Fibroblast of skin of right biceps (primary cell): ENCODE data around the gene GALNT14.

Experiments
- DNase-seq: peaks from one replicate; pipeline ENCODE4 v3.0.0-alpha.2; 2013

GALNT14 gene

DNA sequence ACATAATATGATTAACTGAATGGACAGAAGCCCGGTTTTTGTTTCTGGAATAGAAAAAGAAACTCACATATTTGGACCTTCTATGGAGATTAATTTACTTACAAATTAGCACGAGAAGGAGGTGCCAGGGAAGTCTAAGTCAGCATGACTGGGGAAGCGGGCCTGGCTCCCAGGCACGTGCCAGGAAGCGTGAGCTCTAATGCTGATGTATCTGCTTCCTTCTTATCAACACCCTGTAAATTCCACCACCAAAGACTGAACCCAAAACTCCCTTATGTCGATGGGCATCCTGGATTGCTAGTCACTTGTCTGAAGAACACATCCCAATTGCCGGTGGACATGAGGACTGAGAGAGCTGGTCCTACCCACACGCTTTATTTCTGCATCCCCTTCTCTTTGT is 134.5 kb downstream of the GALNT14 start:
- DNase-seq: no peak

DNA sequence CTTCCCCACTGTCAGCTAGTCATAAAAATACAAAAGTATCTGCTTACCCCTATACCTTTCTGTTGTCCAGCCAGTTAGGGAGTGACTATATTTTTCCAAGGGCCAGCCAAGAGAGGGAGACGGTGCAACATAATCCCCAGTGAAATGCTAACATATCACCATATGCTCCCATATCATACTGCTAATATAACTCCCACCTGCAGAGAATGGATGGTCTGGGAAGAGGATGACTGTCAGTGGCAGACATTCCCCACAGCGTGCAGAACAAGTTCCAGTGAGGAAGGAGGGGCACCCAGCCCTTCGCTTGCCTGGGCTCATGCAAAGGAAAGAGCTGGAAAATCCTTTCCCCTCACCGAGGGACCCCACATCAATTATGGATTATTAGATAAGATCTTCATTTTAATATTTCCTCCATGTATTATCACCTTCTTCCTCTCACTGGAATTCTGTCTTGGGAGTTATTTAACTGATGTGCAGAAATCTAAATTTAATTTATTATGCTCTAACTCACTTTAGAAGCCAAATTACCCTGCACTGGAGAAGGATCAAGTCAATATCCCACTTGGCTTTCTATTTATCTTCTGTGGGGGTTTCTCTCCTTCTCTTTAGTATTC is 135.6 kb downstream of the GALNT14 start:
- DNase-seq: no peak

DNA sequence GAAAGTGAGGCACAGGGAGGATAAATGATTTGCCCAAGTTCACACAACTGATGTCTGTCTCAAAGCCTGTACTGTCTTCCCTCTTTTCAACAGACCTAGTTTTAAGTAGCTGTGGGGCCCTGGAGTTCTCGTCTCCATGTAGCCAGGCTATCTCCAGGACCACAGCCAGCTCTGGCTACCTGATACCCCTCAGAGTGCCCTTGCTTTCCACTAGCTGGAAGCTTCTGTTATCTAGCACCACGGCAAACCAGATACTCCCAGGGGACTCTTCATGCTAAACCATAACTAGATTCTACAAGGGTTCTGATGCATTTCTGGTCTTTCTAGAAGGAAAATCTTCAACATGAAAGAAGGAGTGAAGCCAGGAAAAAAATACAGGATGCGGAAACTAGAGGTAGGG is 137.3 kb downstream of the GALNT14 start:
- no peak for DNase-seq

DNA sequence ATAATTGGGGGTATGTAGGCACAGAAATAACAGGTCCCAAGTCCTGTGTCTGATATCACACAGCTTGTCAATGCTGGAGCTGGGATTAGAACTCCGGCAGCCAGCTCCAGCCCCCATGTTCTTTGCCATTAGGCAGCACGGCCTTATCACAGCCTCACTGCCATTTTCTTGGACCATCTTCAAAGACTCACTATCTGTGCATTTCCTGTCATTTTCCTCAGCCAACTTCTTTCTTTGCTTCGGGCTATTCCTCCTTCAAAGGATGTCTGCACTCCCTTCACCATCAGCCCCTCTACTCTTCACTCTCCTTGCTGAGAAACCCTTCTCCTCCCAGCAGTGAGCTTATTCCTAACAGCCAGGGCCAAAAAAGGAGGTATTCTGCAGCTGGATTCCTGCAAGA is 139.6 kb downstream of the GALNT14 start:
- no peak for DNase-seq

DNA sequence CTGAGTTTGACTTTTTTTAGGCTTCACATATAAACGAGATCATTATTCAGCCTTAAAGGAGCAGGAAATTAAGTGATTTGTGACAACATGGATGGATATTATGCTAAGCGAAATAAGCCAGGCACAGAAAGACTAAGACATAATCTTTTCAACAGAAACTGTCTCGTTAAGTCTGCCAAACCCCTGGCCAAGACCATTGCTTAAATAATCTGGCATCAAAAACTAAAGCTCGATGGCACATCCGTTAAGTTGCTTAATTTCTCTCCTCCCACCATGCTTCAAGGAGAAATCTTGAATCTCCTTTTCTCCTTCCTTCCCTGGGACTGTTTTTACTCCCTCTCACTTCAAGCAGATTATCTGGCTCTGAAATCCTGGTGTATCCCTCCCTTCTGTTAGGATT is 140.3 kb downstream of the GALNT14 start:
- DNase-seq: no peak

DNA sequence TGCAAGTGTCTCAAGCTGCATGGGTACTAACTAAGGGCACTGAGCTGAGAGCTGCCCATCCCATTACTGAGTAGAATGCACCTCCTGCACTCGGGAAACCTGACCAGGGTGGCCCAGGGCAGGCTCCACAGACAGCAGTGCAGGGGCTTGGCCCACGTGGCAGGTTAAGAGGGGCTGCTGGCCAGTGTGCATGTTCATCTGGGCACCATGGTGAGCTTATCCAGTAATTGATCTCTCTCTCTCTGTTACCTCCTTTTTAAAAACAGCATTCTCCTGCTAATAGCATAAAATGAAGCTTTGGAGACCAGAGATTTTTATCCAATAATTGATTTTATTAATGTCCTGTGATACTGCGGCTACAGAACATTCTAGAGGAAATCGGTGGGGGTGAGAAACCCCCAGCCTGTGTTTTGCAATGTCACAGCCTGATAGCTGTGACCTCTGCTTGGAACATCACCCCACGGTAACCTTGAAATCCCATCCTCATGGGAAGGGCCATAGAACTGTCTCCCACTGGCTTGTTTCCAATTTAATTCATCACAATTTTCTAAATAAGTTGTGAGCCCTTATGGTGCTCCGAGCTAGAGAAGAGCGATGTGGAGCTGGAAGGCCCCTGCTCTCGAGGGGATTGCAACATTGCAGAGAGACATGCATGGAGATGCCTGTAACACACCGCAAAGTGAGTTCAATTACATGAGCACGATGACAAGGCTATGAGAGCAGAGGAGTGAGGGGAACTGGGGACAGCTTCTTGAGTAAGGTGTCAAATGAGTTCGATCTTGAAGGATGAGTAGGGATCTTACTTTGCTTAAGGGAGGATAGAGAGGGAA is 143.8 kb downstream of the GALNT14 start:
- no peak for DNase-seq

DNA sequence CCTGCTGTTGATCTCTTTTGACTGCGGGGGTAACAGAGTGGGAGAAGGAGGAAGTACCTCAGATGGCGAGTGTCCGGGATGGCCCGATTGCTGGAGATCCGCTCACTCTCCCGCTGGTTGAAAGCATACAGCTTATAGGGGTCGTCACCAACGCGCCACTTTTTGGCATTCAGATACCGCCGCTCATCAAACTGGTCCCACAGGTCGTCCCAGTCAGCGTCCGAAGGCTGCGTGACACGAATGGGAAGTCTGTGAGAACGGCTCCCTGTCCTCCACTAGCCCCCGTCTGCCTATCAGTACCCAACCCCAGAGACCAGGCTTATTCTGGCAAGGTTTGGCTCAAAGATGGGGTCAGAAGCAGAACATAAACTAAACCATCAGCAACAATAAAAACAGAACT is 145.5 kb downstream of the GALNT14 start:
- no peak for DNase-seq

DNA sequence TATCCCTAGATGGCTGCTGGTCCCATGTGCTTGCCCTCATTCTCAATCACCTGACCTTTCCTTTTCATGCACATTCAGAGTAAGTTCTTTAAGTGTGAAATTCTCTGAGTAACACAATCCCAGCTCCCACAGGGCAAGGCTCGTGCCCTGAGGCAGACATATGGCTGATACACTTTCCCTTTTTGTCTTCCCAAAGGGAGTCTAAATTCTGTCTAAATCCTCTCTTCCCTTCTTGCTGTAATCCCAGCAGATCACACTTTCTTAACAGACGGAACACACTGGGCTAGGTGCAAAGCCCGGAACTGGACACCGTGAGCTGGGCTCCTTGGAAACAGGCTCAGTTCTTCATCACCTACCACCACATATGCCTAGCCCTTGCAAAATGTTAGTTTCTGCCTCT is 147.6 kb downstream of the GALNT14 start:
- DNase-seq: no peak

DNA sequence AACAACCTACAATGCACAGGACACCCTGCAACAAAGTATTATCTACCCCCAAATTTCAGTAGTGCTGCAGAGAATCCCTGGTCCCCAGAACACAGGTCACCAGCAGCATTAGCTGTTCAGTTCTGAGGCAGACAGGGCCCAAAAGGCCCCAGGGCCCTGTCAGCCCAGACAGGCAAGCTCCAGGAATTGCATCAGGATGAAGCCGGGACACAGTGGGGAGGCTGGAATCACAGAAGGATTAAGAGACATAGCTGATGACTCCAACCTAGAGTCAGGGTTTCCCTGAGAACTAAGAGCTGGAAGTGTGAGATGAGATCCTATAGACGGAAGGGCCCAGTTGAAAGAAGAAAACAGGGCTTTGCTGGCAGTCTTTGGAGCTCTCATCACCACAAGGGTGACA is 148.1 kb downstream of the GALNT14 start:
- DNase-seq: no peak

DNA sequence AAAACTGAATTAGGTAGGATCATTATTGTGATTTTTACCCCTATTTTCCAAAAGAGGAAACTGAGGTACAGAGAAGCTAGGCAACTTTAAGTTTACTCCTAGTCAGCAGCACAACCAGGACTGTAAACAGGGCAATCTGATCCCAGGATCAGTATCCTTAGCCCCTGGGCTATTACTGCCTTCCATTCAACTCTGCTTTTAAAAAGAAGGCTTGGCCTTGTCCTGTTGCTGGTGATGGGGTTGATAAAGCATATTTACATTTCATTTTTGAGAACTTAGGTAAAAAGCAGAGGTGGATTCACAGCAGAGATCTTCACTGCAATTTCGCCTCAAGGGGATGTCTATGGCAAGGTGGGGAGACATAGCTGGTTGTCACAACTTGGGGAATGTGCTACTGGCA is 148.5 kb downstream of the GALNT14 start:
- no peak for DNase-seq

DNA sequence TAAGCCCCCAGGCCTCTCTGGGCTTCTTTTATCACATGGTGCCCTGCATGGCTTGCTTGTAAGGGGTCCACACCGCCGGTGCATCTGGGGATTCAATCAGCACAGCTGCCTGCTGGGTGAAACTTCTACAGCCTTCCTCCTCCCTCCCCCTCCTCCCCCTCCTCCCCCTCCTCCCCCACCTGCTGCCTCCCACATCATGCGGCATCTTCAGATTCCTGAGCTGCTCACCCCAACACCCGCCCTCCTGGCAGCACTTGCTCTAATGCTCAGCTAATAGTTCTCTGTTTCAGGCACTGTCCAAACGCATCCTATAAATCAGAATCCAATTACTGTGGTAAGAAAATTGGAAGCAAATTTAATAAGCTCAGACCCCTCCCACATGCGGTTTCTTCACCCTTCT is 150.7 kb downstream of the GALNT14 start:
- no peak for DNase-seq

DNA sequence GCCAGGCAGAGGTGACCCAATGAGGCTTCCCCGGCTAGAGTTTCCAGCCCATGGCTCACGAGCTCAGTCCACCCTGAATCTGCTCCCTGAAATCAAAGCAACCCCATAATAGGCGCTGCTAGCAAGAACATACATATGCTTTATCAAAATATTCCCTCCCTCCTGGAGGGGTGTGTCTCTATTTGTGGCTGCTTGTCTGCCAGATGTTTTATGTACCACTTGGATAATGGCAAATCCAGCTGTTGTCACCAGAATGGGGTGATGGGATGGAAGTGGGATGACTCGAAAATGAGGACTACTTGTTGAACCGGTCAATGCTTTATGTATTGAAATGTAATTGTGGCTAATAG is 152.0 kb downstream of the GALNT14 start:
- DNase-seq: no peak

DNA sequence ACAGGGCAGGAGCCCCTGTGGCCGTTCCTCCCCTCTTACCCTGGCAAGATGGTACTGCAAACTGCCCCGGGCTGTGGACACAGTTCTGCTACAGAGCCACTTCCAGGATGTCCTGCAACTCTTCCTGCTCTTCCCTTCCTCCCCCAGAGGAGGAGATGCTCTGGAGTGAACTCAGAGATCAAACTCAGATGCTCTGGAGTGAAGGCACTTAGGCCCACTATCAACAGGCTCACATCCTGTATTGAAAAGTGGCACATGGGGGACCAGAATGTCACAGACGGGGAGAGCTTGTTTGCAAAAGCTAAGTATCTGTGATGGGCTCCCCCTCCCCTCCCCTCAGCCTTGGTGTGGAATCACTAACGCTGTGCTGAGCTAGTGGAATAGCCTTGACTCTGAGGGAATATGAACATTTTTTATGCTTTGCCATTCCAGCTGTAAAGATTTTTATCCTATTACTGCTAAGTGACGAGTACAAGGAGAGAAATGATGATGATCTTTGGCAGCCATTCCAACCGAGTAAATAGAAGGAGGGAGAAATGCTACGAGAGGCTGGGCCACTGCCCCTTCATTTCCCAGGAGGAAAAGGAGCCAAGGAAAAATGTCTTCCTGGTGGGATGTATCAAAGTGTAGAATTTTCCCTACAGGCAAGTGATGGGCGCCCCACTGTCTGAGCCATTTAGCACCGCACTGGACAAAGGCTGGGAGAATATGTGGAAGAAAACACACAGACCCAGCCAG is 152.6 kb downstream of the GALNT14 start:
- DNase-seq: peak; percentile 23

DNA sequence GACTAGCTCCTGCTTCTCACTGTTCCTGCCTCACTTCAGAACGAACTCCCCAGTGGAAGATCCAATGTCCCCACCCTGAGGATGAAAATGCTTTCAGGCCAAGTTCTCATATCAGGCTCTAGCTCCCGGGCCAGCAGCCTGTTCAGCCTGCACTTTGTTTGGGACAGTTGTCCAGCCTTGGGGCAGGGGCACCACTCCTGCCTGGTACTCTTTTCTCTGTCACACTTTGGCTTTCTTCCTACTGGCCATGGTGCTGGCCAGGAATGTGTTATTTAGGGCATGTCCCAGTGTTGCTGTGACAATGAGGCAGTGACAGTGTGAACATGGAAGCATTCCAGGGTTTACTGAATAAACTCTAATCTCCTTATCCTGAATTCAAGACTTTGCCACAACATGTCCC is 154.1 kb downstream of the GALNT14 start:
- no peak for DNase-seq

DNA sequence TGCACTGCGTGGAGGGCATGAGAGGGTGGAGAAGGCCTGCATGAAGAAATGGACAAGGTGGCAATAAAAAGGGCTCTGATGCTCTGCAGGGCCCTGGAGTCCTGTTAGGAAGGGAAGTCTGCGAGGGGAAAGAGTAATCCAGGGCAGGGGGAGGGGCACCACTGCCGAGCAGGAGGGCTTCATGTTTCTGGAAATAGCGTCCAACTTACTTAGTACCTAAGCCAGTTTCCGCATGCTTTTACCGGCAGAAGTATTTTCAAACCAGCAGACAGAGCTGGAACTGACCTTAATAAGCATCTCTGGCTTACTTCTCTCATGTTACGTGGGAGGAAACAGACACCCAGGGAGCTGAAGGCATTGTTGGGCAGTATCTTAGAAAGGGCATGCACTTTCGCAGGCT is 156.7 kb downstream of the GALNT14 start:
- no peak for DNase-seq

DNA sequence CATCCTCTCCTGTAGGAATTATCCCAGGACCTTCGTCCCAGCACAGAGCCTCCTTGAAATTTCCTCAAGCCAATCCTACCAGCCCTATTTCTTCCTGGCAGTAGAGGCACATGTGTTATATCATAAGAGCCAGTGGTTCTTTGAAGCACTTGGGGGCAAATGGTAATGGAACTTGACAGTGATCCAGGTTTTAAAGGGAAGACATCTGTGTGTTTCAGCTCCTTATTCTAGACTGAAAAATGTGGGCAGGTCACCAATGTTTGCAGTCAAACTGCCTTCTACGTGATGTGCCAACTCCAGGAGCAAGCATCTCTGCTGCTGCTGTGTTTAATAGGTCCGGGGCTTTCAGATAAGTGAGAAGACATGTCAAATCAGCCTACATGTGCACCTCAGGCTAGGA is 157.1 kb downstream of the GALNT14 start:
- peak; percentile 24 for DNase-seq

DNA sequence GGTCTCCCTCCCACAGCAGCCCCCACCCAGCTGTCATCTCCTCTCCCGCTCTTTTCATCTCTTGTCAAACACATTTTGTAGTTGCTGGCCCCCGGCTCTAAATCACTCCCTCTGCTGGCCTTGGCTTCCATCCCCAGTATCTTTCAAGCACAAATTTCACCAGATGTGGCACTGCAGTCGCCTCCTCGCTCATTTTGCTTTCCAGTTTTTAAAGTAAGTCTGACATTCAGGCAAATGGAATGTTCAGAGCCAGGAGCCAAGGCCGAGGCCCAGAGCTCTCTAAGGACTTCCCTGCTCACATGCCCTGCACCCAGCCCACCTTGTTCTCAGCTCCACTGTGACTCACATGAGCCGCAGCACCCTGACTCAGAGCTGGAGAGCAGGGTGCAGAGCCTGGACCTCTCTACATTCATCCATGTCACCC is 158.4 kb downstream of the GALNT14 start:
- peak; percentile 91 for DNase-seq

DNA sequence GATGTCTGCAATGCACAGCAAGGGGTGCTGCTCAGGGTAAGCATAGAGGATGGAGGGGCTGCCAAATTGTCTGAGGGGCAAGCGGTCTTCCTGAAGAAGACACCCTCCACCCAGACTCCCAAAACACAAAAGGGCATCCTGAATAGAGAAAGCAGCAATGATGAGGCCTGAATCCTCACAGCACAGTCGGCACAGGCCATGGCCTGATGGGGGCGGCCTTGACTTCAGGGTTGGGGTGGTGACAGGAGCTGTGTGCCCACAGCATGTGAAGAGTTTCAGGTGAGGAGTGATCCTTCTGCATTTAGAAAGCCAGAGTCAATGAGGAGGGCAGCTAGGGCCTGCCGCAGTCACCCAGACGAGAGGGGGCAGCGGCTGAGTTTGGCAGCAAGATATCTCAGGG is 159.4 kb downstream of the GALNT14 start:
- DNase-seq: no peak

DNA sequence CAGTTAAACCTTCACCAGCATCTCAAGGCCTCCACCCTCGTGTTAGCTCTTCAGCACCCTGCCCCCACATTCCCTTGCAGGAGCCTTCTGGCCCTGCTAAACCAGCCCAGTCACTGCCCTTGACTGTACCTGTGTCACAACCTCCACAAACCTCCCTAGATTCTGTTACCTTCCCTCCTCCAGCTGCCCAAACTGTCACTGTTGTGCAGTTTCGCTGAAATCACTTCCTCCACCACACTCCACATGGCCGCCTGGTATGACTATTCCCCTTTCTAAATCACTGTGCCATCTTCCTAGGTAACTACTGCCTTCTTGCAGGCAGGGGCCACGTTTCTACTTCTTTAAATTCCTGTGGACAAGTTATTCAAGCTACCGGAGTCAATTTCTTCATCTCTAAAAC is 160.2 kb downstream of the GALNT14 start:
- DNase-seq: no peak

DNA sequence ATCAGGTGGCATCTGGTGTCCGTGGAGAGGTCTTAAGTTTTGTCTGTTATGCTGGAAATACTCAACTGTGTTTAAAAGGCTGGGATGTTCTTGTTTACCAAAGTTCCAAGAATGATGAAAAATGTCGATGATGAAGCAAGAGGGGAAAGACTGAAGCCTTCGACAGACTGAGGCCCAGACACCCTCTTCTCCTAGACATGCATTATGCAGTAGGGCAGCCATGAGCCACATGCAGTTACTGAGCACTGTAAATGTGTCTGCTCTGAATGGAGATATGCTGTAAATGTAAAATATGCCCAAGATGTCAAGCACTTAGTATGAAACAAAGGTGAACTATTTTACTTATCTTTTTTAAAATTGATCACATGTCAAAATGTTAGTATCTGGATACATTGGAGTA is 163.1 kb downstream of the GALNT14 start:
- DNase-seq: no peak

DNA sequence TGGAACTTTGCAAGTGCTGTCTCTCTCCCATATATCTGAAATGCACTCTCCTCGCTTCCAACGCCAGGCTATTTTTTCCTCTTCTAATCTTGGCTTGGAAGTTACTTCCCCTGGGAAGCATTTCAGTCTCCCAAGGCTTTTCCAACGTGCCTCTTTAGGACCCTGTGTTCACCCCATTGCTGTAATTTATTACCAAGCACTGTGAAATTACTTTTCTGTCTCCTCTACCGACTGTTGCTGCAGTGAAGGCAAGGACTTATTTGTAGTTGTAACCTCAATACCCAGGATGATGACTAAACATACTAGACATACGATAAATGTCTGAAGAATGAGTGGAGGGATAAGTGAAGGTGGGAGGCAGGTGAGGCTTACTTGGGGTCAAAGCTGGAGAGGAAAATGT is 163.7 kb downstream of the GALNT14 start:
- DNase-seq: no peak

DNA sequence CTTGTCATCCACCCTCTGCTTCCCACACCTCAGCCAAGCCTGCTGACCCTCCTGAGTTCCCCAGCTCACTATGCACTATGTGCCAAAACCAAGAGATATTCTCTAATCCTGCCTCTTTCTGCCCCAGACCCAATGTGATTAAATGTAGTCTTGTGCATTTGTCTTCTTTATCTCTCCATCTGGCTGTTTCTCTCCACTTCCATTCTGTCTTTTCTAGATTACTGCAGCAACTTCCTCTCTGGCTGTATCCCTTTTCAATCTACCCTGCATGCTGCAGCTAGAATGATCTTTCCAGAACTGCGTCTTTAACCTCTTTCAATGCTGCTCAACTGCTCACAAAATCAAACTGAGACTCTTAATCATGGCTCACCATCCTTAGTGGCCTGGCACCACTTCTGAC is 164.1 kb downstream of the GALNT14 start:
- DNase-seq: no peak

DNA sequence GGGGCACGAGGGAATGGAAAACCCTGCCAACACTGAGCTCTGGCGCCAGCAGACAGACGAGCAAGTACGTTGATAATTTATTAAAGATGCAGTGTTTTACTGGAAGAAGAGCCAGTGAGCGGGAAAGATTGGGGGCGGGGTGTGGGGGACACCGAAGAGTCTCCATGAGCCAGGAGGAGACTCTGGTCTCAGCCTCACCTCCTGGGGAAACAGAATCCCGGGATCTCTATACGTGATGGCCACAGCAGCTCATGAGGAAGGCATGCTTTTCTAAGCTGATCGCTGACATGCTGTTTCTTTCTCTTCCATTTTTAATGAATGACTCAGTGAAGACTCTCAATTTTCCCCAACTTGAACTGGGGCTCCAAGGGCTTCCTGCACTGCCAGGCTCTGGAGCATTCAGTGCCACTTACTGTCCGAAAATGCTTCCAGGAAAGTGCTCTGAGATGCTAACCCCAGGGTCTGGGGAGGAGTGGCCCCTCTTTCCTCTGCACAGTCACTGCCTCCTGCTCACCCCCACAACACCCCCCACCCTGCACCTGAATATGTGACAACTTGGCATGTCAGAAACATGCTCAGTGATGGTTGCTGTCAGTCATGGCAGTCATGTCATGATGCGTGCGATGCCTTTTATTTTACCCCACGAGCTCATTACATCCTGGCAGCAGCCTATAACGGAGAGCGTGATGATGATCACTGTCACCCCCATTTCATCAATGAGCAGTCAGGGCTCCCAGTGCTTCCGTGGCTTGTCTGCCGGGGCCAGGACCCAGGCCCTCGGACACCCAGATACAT is 166.8 kb downstream of the GALNT14 start:
- peak; percentile 73 for DNase-seq
